Keratinocyte (primary cell): ENCODE measurements around the gene PALS1. TPM values are rescaled to one million over a fixed set of nuclear protein-coding genes. Genes with fewer than 3 reads are reported as not detected.

Experiments
- DNase-seq: peaks from one replicate; pipeline ENCODE4 v3.0.0-alpha.2; 2011; ENCODE audit warnings: low read depth, missing footprints, low spot score
- FAIRE-seq: peaks from 2 replicates; lab custom pipeline; 2011; peaks lifted over from hg19 to GRCh38; lab: Jason Lieb, UNC
- H2AFZ ChIP-seq: 2 replicates; pipeline ENCODE4 v1.6.0; 2012; ENCODE audit warnings: low read length, control low read depth, inconsistent platforms; ENCODE audit not compliant: control insufficient read depth
- H3K27ac ChIP-seq: 2 replicates; pipeline ENCODE4 v1.5.1; 2011; ENCODE audit warnings: low read length; ENCODE audit not compliant: control insufficient read depth, insufficient read depth
- H3K27me3 ChIP-seq: 3 replicates; pipeline ENCODE4 v1.6.0; 2011; ENCODE audit warnings: low read length; ENCODE audit not compliant: control insufficient read depth, insufficient read depth; ENCODE audit errors: extremely low read depth
- H3K36me3 ChIP-seq, 2 experiments: 2 replicates in 1 of 2; 3 replicates in 1 of 2; pipeline ENCODE4 v1.5.1; 2011; ENCODE audit warnings: low read length in 2 of 2, mild to moderate bottlenecking in 1 of 2; ENCODE audit not compliant: control insufficient read depth in 2 of 2, insufficient read depth in 2 of 2; ENCODE audit errors: extremely low read depth in 1 of 2
- H3K4me1 ChIP-seq: 3 replicates; pipeline ENCODE4 v1.5.1; 2011; ENCODE audit warnings: low read length; ENCODE audit not compliant: control insufficient read depth, insufficient read depth; ENCODE audit errors: extremely low read depth
- H3K4me2 ChIP-seq: 3 replicates; pipeline ENCODE4 v1.6.0; 2011; ENCODE audit warnings: low read depth, low read length; ENCODE audit not compliant: control insufficient read depth, insufficient read depth; ENCODE audit errors: extremely low read depth
- H3K4me3 ChIP-seq, 3 experiments: fragments of 200-600 bp in 1 of 3; sonication (generic) in 1 of 3; 2 replicates in 2 of 3; 3 replicates in 1 of 3; pipeline ENCODE4 v1.5.1; 2011 to 2016; ENCODE audit warnings: low read length in 3 of 3, mild to moderate bottlenecking in 3 of 3, control low read depth in 2 of 3, inconsistent platforms in 1 of 3, low read depth in 1 of 3, mixed read lengths in 1 of 3, mixed run types in 1 of 3, moderate library complexity in 1 of 3; ENCODE audit not compliant: control insufficient read depth in 2 of 3, insufficient read depth in 2 of 3; ENCODE audit errors: extremely low read depth in 1 of 3
- H3K79me2 ChIP-seq: 2 replicates; pipeline ENCODE4 v1.6.0; 2012; ENCODE audit warnings: low read length; ENCODE audit not compliant: control insufficient read depth, insufficient read depth
- H3K9ac ChIP-seq: 3 replicates; pipeline ENCODE4 v1.6.0; 2011; ENCODE audit warnings: low read length; ENCODE audit not compliant: control insufficient read depth, insufficient read depth; ENCODE audit errors: extremely low read depth
- H3K9me1 ChIP-seq: 3 replicates; pipeline ENCODE4 v1.6.0; 2011; ENCODE audit warnings: low read length; ENCODE audit not compliant: control insufficient read depth, insufficient read depth; ENCODE audit errors: extremely low read depth
- H3K9me3 ChIP-seq: 2 replicates; pipeline ENCODE4 v1.5.1; 2012; ENCODE audit warnings: low read depth, low read length; ENCODE audit not compliant: control insufficient read depth
- H4K20me1 ChIP-seq: 3 replicates; pipeline ENCODE4 v1.6.0; 2011; ENCODE audit warnings: low read length; ENCODE audit not compliant: control insufficient read depth, insufficient read depth; ENCODE audit errors: extremely low read depth
- EZH2 ChIP-seq: IDR thresholded peaks from one replicate; pipeline ENCODE4 v1.6.1; 2012; ENCODE audit warnings: inconsistent platforms, mild to moderate bottlenecking, low read length, moderate library complexity
- dilution Hi-C: fragments of 300-500 bp; cut with MboI; formaldehyde crosslinking; loops from one replicate; pipeline ENCODE4 v1.7.0; 2020; ENCODE audit warnings: low sequenced_read_pairs; ENCODE audit not compliant: extremely low pct_ligation_motif_present
- polyA plus RNA-seq, 5 experiments: library from polyadenylated mRNA; depleted of rRNA in 3 of 5; stranded (reverse) in 3 of 5; stranded (forward) in 1 of 5; unstranded in 1 of 5; fragments of >200 nt; gene quantifications; 1 replicate in 1 of 5; 2 replicates in 3 of 5; 3 replicates in 1 of 5; pipeline versions ENCODE4 v1.2.1 to v1.2.3, GENCODE V29; 2011 to 2012; ENCODE audit warnings: missing spikeins in 2 of 5, low read depth in 1 of 5, low replicate concordance in 1 of 5
- TF ChIP-seq, protein P1 (sequence below), 3 experiments: IDR thresholded peaks in 1 of 3; conservative IDR thresholded peaks in 1 of 3; optimal IDR thresholded peaks in 1 of 3; 2 replicates in 2 of 3; 3 replicates in 1 of 3; pipeline versions ENCODE3 to v1.5.1; 2011; ENCODE audit warnings: low read length in 3 of 3, mild to moderate bottlenecking in 3 of 3, moderate library complexity in 2 of 3, control low read depth in 1 of 3, inconsistent platforms in 1 of 3; ENCODE audit not compliant: insufficient read depth in 2 of 3; ENCODE audit errors: extremely low read depth in 1 of 3

PALS1 gene
- polyA plus RNA-seq, 1 donor (not counting 4 experiments of a cell fraction or from before 2014, with no cell fraction given): 24.9 TPM

DNA sequence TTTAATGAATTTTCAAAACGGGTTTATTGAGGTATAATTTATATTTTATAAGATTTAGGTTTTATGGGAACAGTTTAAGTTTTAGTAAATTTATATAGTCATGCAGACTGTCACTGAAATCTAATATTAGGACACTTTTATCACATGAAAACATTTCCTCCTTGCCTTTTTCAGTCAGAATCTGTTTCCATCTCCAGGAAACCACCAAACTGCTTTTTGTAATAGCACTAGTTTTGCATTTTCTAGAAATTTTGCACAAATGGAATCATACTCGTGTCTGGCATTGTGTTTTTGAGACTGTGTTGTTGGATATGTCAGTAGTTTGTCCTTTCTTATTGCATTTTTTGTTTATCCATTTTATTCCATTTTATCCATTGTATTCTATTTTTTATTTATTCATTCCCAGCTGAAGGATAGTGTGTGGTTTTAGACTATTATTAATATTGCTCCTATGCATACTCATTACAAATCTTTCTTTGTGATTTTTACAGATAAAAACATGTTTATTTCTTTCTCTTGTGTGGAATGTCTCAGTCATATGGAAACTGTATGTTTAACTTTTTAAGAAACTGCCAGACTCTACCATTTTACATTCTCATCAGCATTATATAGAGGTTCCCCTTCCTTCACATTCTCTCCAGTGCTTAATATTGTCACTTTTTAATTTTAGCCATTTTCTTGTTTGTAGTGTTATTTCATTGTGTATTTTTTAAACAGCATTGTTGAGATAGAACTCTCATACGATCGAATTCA lies 26.5 kb downstream of the PALS1 start:
- Histone ChIP-seq H4K20me1 (no peaks in the 10 kb centered on the region), H3K79me2 (peaks cover 68% of the 10 kb centered on the region), H3K27ac (peak overlapping the region; percentile 4), H3K9ac (no peak overlapping the region), H3K9me3 (no peaks in the 10 kb centered on the region), H3K4me3 (peak overlapping the region in 2 of 3 experiments; percentile 61 to 64), H3K36me3 (peaks cover 0 to 3% of the 10 kb centered on the region in 2 experiments), H3K4me2 (peak overlapping the region; percentile 76), H3K4me1 (peaks cover 13% of the 10 kb centered on the region), H3K27me3 (no peaks in the 10 kb centered on the region), H2AFZ (no peak overlapping the region), H3K9me1 (no peaks in the 10 kb centered on the region)
- TF ChIP-seq, protein P1, sequence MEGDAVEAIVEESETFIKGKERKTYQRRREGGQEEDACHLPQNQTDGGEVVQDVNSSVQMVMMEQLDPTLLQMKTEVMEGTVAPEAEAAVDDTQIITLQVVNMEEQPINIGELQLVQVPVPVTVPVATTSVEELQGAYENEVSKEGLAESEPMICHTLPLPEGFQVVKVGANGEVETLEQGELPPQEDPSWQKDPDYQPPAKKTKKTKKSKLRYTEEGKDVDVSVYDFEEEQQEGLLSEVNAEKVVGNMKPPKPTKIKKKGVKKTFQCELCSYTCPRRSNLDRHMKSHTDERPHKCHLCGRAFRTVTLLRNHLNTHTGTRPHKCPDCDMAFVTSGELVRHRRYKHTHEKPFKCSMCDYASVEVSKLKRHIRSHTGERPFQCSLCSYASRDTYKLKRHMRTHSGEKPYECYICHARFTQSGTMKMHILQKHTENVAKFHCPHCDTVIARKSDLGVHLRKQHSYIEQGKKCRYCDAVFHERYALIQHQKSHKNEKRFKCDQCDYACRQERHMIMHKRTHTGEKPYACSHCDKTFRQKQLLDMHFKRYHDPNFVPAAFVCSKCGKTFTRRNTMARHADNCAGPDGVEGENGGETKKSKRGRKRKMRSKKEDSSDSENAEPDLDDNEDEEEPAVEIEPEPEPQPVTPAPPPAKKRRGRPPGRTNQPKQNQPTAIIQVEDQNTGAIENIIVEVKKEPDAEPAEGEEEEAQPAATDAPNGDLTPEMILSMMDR (optimal IDR thresholded peaks at IDR 0.05 in 1 of 3, IDR thresholded peaks at IDR 0.05 in 1 of 3, conservative IDR thresholded peaks at IDR 0.05 in 1 of 3; ENCODE audit: extremely low read depth in 1 of 3, insufficient read depth in 2 of 3, low read length in 3 of 3): no peak
- TF ChIP-seq EZH2: no peak
- no peak for DNase-seq
- dilution Hi-C loops: no loop called here
- FAIRE-seq: no peak

DNA sequence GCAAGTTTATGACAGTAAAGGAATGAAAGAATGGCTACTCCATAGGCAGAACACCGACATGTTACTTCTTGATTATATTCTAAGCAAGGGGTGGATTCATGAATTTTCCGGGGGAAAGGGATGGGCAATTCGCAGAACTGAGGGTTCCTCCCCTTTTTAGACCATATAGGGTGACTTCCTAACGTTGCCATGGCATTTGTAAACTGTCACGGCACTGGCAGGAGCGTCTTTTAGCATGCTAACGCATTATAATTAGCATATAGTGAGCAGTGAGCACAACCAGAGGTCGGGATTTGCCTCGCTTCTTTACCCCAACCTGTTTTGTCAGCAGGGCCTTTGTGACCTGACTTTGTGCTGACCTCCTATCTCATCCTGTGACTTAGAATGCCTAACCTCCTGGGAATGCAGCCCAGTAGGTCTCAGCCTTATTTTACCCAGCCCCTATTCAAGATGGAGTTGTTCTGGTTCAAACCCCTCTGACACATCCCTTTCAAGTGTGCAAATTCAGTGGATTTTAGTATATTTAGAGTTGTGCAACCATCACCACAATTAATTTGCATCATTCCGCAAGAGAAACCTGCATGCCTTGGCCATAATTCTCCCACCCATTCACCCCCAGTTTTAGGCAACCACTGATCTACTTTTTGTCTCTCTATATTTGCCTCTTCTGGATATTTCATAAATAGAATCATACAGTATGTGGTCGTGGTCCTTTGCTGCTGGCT lies 27.4 kb downstream of the PALS1 start:
- dilution Hi-C loops: no loop called here
- Histone ChIP-seq H3K36me3 (peaks cover 0 to 4% of the 10 kb centered on the region in 2 experiments), H3K4me2 (peak overlapping the region; percentile 76), H3K9me1 (no peaks in the 10 kb centered on the region), H3K9ac (no peak overlapping the region), H4K20me1 (no peaks in the 10 kb centered on the region), H3K4me3 (peak overlapping the region in 2 of 3 experiments; percentile 61 to 64), H3K27ac (peak overlapping the region; percentile 4), H2AFZ (peak overlapping the region; percentile 52), H3K9me3 (no peaks in the 10 kb centered on the region), H3K27me3 (no peaks in the 10 kb centered on the region), H3K4me1 (peaks cover 13% of the 10 kb centered on the region), H3K79me2 (peaks cover 63% of the 10 kb centered on the region)
- TF ChIP-seq, protein P1 (optimal IDR thresholded peaks at IDR 0.05 in 1 of 3, IDR thresholded peaks at IDR 0.05 in 1 of 3, conservative IDR thresholded peaks at IDR 0.05 in 1 of 3; ENCODE audit: extremely low read depth in 1 of 3, insufficient read depth in 2 of 3, low read length in 3 of 3): no peak
- TF ChIP-seq EZH2: no peak
- FAIRE-seq (peak; percentile 77), DNase-seq (no peak)
